WTC11 (cell line): ENCODE measurements around the gene THOP1. TPM values are rescaled to one million over a fixed set of nuclear protein-coding genes. Genes with fewer than 3 reads are reported as not detected.

ENCODE experiments used
- ATAC-seq: fragments of 200-7000 bp; cut with Tn5 transposase; 2 replicates; pipeline ENCODE4 v1.10.0; 2021; ENCODE audit warnings: mild to moderate bottlenecking, moderate library complexity
- CTCF ChIA-PET: fragments of 300-600 bp; sonication (Branson Sonifier 250); formaldehyde crosslinking; loops from one replicate; lab custom pipeline; 2021; ENCODE audit warnings: antibody characterized with exemption; lab: Charles Lee
- POLR2A ChIA-PET: fragments of 350-600 bp; sonication (Branson Sonifier 250); formaldehyde crosslinking; loops from one replicate; lab custom pipeline; 2021; ENCODE audit warnings: antibody characterized with exemption; lab: Charles Lee
- DNase-seq: peaks from one replicate; pipeline ENCODE4 v3.0.0; 2021; ENCODE audit warnings: low spot score
- H3K27ac Mint-ChIP-seq: 2 replicates; pipeline ENCODE4 v1.8.0; 2021; ENCODE audit warnings: mixed read lengths
- H3K27me3 Mint-ChIP-seq: 2 replicates; pipeline ENCODE4 v1.8.0; 2021; ENCODE audit warnings: low read depth, mild to moderate bottlenecking, moderate library complexity, mixed read lengths
- H3K36me3 Mint-ChIP-seq: 2 replicates; pipeline ENCODE4 v1.8.0; 2021; ENCODE audit warnings: mixed read lengths
- H3K4me1 Mint-ChIP-seq: 2 replicates; pipeline ENCODE4 v1.8.0; 2022; ENCODE audit warnings: mixed read lengths
- H3K4me3 Mint-ChIP-seq: 2 replicates; pipeline ENCODE4 v1.8.0; 2021; ENCODE audit warnings: mild to moderate bottlenecking, moderate library complexity, mixed read lengths
- H3K9me3 Mint-ChIP-seq: 2 replicates; pipeline ENCODE4 v1.8.0; 2021; ENCODE audit warnings: mixed read lengths
- ATF2 ChIP-seq: sonication (generic); formaldehyde crosslinking; IDR thresholded peaks from 2 replicates; pipeline ENCODE4 v1.8.1; 2022; ENCODE audit warnings: low read depth, missing genetic modification reagents, borderline replicate concordance
- ELF4 ChIP-seq: sonication (generic); formaldehyde crosslinking; IDR thresholded peaks from 2 replicates; pipeline ENCODE4 v1.8.1; 2022; ENCODE audit warnings: low read depth, mild to moderate bottlenecking, moderate library complexity, missing genetic modification reagents
- NR1H2 ChIP-seq: sonication (generic); formaldehyde crosslinking; IDR thresholded peaks from 2 replicates; pipeline ENCODE4 v1.9.0; 2021; ENCODE audit warnings: mild to moderate bottlenecking, moderate library complexity, missing genetic modification reagents
- ZBTB21 ChIP-seq: sonication (generic); formaldehyde crosslinking; IDR thresholded peaks from 2 replicates; pipeline ENCODE4 v1.8.1; 2023; ENCODE audit warnings: mild to moderate bottlenecking, missing genetic modification reagents, borderline replicate concordance
- ZBTB43 ChIP-seq: sonication (generic); formaldehyde crosslinking; IDR thresholded peaks from 2 replicates; pipeline ENCODE4 v1.8.1; 2023; ENCODE audit warnings: mild to moderate bottlenecking, missing genetic modification reagents
- ZNF263 ChIP-seq: sonication (generic); formaldehyde crosslinking; IDR thresholded peaks from 2 replicates; pipeline ENCODE4 v1.8.1; 2022; ENCODE audit warnings: low read depth, mild to moderate bottlenecking, moderate library complexity, missing genetic modification reagents
- ZNF317 ChIP-seq: sonication (generic); formaldehyde crosslinking; IDR thresholded peaks from 2 replicates; pipeline ENCODE4 v1.8.1; 2023; ENCODE audit warnings: low read depth, mild to moderate bottlenecking, moderate library complexity, missing genetic modification reagents, borderline replicate concordance
- ZNF416 ChIP-seq: fragments of 250-450 bp; sonication (Bioruptor Pico); IDR thresholded peaks from 2 replicates; pipeline ENCODE4 v1.9.0; 2021; ENCODE audit warnings: mild to moderate bottlenecking, inconsistent platforms
- ZNF425 ChIP-seq: fragments of 250-450 bp; sonication (Bioruptor Pico); conservative IDR thresholded peaks from 2 replicates; pipeline ENCODE4 v1.9.0; 2021; ENCODE audit warnings: mild to moderate bottlenecking
- total RNA-seq: library from RNA; stranded (reverse); gene quantifications from 3 replicates; pipeline ENCODE4 v1.2.3, GENCODE V29; 2021
- TF ChIP-seq, protein P1 (sequence below): sonication (generic); formaldehyde crosslinking; IDR thresholded peaks from 2 replicates; pipeline ENCODE4 v1.8.1; 2022; ENCODE audit warnings: mild to moderate bottlenecking, missing genetic modification reagents, moderate library complexity, borderline replicate concordance
- TF ChIP-seq, protein P2 (sequence below): sonication (generic); formaldehyde crosslinking; IDR thresholded peaks from 2 replicates; pipeline ENCODE4 v1.8.1; 2023; ENCODE audit warnings: mild to moderate bottlenecking, moderate library complexity, missing genetic modification reagents
- TF ChIP-seq, protein P3 (sequence below): fragments of 200-600 bp; IDR thresholded peaks from 2 replicates; pipeline ENCODE4 v1.8.0; 2022; ENCODE audit warnings: antibody characterized with exemption
- TF ChIP-seq, protein P4 (sequence below): fragments of 250-450 bp; sonication (Bioruptor Pico); IDR thresholded peaks from 2 replicates; pipeline ENCODE4 v1.9.0; 2021; ENCODE audit warnings: moderate library complexity, mild to moderate bottlenecking, inconsistent platforms, borderline replicate concordance

THOP1 gene
- total RNA-seq, 1 experiment from 2014 or later, result 181 TPM

DNA sequence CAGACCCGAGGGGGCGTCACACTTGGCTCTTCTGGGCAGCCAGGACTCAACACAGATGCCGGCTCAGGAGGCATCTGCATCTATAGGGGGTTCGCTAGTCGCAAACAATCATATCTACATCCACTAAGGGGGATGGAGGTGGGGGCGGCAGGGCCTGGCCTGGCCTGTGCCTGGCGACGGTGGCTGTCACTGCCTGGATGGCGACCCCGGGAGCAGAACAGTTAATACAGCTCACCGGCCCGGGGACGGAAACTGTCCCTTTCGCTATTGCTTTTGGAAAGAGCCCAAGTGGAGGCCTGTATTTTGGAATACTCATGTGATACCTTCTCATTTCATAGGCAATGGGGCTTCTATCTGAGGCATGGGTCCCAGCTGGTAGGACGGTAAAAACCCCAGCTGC is 19.9 kb upstream of the THOP1 start (continued):
- TF ChIP-seq, protein P1, sequence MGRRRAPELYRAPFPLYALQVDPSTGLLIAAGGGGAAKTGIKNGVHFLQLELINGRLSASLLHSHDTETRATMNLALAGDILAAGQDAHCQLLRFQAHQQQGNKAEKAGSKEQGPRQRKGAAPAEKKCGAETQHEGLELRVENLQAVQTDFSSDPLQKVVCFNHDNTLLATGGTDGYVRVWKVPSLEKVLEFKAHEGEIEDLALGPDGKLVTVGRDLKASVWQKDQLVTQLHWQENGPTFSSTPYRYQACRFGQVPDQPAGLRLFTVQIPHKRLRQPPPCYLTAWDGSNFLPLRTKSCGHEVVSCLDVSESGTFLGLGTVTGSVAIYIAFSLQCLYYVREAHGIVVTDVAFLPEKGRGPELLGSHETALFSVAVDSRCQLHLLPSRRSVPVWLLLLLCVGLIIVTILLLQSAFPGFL (CRISPR knock-in tag), result no peak
- TF ChIP-seq ZNF263 (CRISPR knock-in tag), result no peak

- no peak overlapping the region for H3K27ac Mint-ChIP-seq
- H3K36me3 Mint-ChIP-seq, result peaks cover 15% of the 10 kb centered on the region; the same call in 1 of the 2 replicates
- DNase-seq, result no peak
These were observed 18.5 kb upstream of the THOP1 start for GRCh38 chr19:2766594-2767372.

GRCh38 chr19:2767688-2768087 is 17.6 kb upstream of the THOP1 start:
- H3K9me3 Mint-ChIP-seq, result no peaks in the 10 kb centered on the region
- no peaks in the 10 kb centered on the region for H3K4me1 Mint-ChIP-seq
- ATAC-seq, result no peak
- DNase-seq, result no peak
- no peak overlapping the region for H3K27ac Mint-ChIP-seq
- H3K4me3 Mint-ChIP-seq, result no peak overlapping the region
- H3K36me3 Mint-ChIP-seq, result peaks cover 15% of the 10 kb centered on the region; the same call in 1 of the 2 replicates
- ChIA-PET POLR2A (no interaction called here), CTCF (no interaction called here)
- no peaks in the 10 kb centered on the region for H3K27me3 Mint-ChIP-seq
- TF ChIP-seq, protein P2, sequence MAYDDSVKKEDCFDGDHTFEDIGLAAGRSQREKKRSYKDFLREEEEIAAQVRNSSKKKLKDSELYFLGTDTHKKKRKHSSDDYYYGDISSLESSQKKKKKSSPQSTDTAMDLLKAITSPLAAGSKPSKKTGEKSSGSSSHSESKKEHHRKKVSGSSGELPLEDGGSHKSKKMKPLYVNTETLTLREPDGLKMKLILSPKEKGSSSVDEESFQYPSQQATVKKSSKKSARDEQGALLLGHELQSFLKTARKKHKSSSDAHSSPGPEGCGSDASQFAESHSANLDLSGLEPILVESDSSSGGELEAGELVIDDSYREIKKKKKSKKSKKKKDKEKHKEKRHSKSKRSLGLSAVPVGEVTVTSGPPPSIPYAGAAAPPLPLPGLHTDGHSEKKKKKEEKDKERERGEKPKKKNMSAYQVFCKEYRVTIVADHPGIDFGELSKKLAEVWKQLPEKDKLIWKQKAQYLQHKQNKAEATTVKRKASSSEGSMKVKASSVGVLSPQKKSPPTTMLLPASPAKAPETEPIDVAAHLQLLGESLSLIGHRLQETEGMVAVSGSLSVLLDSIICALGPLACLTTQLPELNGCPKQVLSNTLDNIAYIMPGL (CRISPR knock-in tag), result no peak
- TF ChIP-seq NR1H2 (CRISPR knock-in tag), result no peak
- TF ChIP-seq ZNF416 (CRISPR knock-in tag), result no peak
- TF ChIP-seq ATF2, result no peak
- no peak for TF ChIP-seq ELF4 (CRISPR knock-in tag)

More at GRCh38 chr19:2766594-2767372, 18.5 kb upstream of the THOP1 start:
- TF ChIP-seq ZNF416 (CRISPR knock-in tag), result no peak
- no peak for TF ChIP-seq ZNF317 (CRISPR knock-in tag)
- TF ChIP-seq, protein P3, sequence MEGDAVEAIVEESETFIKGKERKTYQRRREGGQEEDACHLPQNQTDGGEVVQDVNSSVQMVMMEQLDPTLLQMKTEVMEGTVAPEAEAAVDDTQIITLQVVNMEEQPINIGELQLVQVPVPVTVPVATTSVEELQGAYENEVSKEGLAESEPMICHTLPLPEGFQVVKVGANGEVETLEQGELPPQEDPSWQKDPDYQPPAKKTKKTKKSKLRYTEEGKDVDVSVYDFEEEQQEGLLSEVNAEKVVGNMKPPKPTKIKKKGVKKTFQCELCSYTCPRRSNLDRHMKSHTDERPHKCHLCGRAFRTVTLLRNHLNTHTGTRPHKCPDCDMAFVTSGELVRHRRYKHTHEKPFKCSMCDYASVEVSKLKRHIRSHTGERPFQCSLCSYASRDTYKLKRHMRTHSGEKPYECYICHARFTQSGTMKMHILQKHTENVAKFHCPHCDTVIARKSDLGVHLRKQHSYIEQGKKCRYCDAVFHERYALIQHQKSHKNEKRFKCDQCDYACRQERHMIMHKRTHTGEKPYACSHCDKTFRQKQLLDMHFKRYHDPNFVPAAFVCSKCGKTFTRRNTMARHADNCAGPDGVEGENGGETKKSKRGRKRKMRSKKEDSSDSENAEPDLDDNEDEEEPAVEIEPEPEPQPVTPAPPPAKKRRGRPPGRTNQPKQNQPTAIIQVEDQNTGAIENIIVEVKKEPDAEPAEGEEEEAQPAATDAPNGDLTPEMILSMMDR, result no peak
- TF ChIP-seq, protein P4, sequence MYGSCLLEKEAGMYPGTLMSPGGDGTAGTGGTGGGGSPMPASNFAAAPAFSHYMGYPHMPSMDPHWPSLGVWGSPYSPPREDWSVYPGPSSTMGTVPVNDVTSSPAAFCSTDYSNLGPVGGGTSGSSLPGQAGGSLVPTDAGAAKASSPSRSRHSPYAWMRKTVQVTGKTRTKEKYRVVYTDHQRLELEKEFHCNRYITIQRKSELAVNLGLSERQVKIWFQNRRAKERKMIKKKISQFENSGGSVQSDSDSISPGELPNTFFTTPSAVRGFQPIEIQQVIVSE (CRISPR knock-in tag), result no peak
- TF ChIP-seq ZBTB21 (CRISPR knock-in tag), result no peak
- TF ChIP-seq ZBTB43, result no peak
- TF ChIP-seq ZNF425 (CRISPR knock-in tag), result no peak
- H3K4me3 Mint-ChIP-seq, result no peak overlapping the region
- H3K4me1 Mint-ChIP-seq, result no peaks in the 10 kb centered on the region
- CTCF ChIA-PET, result no interaction called here
- ATAC-seq, result no peak
- H3K27me3 Mint-ChIP-seq, result no peaks in the 10 kb centered on the region
- POLR2A ChIA-PET, result no interaction called here
- H3K9me3 Mint-ChIP-seq, result no peaks in the 10 kb centered on the region
